Measurements from ENCODE around the gene VPS13A.
A peak's percentile ranks its signal among the peaks of the same experiment; 100 is the strongest.

The VPS13A gene

GRCh38 chr9:77170991-77171699 lies 6.2 kb upstream of the VPS13A start:
- no peak for TF ChIP-seq CTCF (IDR thresholded peaks at IDR 0.05)
- no peak for TF ChIP-seq ZFX (IDR thresholded peaks at IDR 0.05; ENCODE audit: borderline replicate concordance)
- no peak overlapping the region for H3K27ac ChIP-seq

GRCh38 chr9:77175151-77175550 lies 2.2 kb upstream of the VPS13A start:
- H3K27ac ChIP-seq, result no peak overlapping the region
- TF ChIP-seq CTCF (IDR thresholded peaks at IDR 0.05) (no peak), ZFX (IDR thresholded peaks at IDR 0.05; ENCODE audit: borderline replicate concordance) (no peak)

GRCh38 chr9:77176106-77176505 lies 1.2 kb upstream of the VPS13A start:
- no peak for TF ChIP-seq ZFX (IDR thresholded peaks at IDR 0.05; ENCODE audit: borderline replicate concordance)
- TF ChIP-seq CTCF (IDR thresholded peaks at IDR 0.05), result no peak
- H3K27ac ChIP-seq, result no peak overlapping the region

DNA sequence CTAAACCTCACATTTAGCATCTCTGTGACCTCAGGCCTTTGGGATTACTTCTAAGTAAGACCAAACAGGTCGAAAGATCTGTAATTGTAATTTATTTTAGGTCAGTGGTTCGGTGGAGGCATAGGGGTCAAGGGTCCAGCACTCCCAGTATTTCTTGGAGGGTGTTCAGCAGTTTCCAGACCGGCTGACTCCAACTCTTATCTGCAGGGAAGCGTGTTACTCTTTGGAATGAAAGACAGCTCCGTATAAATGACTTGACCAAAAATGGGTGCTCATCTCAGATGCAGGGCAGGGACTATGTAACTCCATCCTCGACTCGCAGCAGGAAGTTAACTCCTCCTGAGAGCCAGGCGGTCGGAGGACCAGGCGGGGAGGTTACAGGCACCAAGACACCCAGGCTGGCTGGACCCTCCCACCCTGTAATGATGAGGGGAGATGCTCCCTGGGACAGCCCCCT lies 620 bp upstream of the VPS13A start:
- no peak for TF ChIP-seq CTCF (IDR thresholded peaks at IDR 0.05)
- TF ChIP-seq ZFX (IDR thresholded peaks at IDR 0.05; ENCODE audit: borderline replicate concordance), result no peak
- H3K27ac ChIP-seq, result peak overlapping the region; percentile 81

DNA sequence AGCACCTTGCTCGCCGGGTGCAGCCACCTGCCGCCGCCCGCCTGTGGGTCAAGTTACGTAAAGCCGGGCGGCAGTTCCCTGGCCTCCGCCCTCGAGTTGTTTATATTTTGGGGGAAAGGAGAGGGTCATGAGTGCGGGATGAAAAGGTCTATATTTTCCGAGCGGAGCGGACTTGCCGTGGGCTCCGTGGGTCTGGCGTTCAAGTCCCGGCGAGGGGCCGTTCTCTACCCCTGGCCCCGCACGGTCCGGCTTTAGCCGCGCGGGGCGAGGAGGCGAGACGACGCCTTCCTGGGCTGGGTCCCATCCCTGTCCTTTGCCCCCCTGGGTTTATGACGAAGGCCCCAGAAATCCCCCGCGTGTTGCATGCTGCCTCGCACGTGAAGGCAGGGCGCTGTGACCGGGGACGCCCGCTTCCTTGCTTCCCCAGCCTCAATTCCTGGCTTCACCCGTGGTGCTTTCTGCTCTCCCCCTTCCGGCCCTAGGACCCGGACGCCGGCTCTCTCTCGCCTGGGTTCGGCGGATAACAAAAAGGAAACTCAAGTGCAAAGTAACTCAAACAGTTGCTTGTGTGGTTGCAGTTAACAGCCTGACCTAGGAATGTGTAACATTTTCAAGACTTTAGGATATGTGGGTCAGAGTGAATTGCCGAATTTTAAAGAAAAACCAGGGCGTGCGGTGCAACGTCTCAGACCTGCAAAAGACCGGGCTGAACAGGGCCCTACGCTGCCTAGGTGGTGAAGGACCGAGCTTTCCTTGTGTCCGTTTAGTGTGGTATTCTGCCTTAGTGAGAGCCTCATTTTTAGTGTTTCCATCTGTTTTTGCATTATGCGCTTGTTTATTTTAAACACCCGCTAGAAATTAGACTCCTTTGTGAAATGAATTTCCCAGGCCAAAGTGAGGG lies 810 bp downstream of the VPS13A start:
- TF ChIP-seq ZFX (IDR thresholded peaks at IDR 0.05; ENCODE audit: borderline replicate concordance), result no peak
- no peak for TF ChIP-seq CTCF (IDR thresholded peaks at IDR 0.05)
- peak overlapping the region; percentile 81 for H3K27ac ChIP-seq

GRCh38 chr9:77180056-77180455 lies 2.7 kb downstream of the VPS13A start:
- H3K27ac ChIP-seq, result no peak overlapping the region
- TF ChIP-seq CTCF (IDR thresholded peaks at IDR 0.05), result no peak
- TF ChIP-seq ZFX (IDR thresholded peaks at IDR 0.05; ENCODE audit: borderline replicate concordance), result no peak

GRCh38 chr9:77183581-77183980 lies 6.2 kb downstream of the VPS13A start:
- no peak overlapping the region for H3K27ac ChIP-seq
- TF ChIP-seq ZFX (IDR thresholded peaks at IDR 0.05; ENCODE audit: borderline replicate concordance) (no peak), CTCF (IDR thresholded peaks at IDR 0.05) (no peak)
